ENCODE results near the gene CNKSR3. TPM values are rescaled to one million over a fixed set of nuclear protein-coding genes. Genes with fewer than 3 reads are reported as not detected.

CNKSR3 gene
- 2.0 TPM for total RNA-seq (ENCODE audit: unreplicated experiment)
- long read RNA-seq: 0 reads

DNA sequence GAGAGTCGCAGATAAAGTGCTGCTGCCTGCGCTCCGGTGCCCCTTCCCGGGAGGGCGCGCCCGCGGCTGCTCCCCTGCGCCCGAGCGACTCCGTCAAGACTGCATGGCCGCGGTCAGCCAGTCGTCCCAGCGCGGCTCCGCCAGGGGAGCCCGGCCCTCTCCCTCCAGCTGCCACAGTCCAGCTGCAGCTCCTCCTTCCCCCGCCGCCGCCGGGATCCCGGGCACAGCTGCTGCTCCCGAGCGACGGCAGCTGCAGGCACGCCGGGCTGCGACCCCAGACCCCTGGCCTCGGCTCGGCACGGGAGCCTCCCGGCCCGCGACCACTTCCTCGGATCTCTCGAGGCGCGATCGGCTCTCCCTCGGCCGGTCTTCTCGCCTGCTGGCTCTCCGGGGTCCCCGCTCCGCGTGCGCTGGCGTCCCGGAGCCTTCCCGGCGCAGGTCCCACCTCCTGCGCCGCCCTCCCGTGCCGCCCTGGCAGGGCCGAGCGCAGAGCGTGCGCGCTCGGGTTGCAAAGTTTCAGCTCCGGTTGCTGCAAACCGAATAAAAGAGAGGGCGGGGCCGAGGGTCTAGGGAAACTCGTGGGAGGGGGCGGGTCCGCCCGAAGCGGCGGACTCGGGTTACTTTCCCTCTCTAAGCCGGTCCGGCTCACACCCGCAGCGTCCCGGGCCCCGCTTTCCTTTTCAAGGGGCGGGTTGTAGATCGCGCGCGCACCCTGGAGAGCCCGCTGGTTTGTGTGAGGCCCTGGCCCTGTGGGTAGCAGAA lies at the start of gene CNKSR3:
Gene CNKSR3 (minus strand): TSS at position 542 of the 762 bp plus-strand sequence. CDS start 571 bp downstream, outside the sequence.
- peaks cover 3% of the 10 kb centered on the region for H3K4me1 Mint-ChIP-seq (ENCODE audit: low read depth, unreplicated experiment)
- DNase-seq: peak; percentile 81
- peak within 1 kb of the TSS; percentile 87 for H3K4me3 Mint-ChIP-seq (ENCODE audit: unreplicated experiment)
- no peaks in the 10 kb centered on the region for H3K36me3 Mint-ChIP-seq (ENCODE audit: unreplicated experiment)
- H3K27me3 Mint-ChIP-seq (ENCODE audit: unreplicated experiment): peaks cover 5% of the 10 kb centered on the region
- TF ChIP-seq, protein P1, sequence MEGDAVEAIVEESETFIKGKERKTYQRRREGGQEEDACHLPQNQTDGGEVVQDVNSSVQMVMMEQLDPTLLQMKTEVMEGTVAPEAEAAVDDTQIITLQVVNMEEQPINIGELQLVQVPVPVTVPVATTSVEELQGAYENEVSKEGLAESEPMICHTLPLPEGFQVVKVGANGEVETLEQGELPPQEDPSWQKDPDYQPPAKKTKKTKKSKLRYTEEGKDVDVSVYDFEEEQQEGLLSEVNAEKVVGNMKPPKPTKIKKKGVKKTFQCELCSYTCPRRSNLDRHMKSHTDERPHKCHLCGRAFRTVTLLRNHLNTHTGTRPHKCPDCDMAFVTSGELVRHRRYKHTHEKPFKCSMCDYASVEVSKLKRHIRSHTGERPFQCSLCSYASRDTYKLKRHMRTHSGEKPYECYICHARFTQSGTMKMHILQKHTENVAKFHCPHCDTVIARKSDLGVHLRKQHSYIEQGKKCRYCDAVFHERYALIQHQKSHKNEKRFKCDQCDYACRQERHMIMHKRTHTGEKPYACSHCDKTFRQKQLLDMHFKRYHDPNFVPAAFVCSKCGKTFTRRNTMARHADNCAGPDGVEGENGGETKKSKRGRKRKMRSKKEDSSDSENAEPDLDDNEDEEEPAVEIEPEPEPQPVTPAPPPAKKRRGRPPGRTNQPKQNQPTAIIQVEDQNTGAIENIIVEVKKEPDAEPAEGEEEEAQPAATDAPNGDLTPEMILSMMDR (IDR thresholded peaks at IDR 0.05; ENCODE audit: partially characterized antibody, unreplicated experiment): no peak
- H3K9me3 Mint-ChIP-seq (ENCODE audit: unreplicated experiment): peaks cover 4% of the 10 kb centered on the region
- H3K27ac Mint-ChIP-seq (ENCODE audit: unreplicated experiment): peak within 1 kb of the TSS; percentile 81

DNA sequence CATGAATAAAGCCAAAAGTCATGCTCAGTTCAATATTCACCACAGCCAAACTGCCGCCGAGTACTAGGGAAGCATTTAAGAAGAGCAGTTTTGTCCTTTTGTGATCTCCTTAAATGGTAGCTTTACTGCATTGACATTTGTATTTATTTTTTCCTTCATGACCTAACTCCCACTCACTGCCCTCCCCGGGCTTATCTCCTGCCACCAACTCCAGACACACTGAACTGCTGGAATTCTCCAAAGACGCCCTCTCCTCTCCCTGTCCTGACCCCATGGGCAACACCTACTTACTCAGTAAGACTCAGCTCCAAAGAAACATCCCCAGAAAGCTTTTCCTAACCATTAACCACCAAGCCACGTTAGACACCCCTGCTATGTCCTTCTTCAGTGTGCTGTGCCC lies 48.5 kb upstream of the CNKSR3 start:
- no peak overlapping the region for H3K4me3 Mint-ChIP-seq (ENCODE audit: unreplicated experiment)
- H3K9me3 Mint-ChIP-seq (ENCODE audit: unreplicated experiment): no peaks in the 10 kb centered on the region
- H3K4me1 Mint-ChIP-seq (ENCODE audit: low read depth, unreplicated experiment): no peaks in the 10 kb centered on the region
- peaks cover 2% of the 10 kb centered on the region for H3K27me3 Mint-ChIP-seq (ENCODE audit: unreplicated experiment)
- DNase-seq: no peak
- no peaks in the 10 kb centered on the region for H3K36me3 Mint-ChIP-seq (ENCODE audit: unreplicated experiment)
- H3K27ac Mint-ChIP-seq (ENCODE audit: unreplicated experiment): no peak overlapping the region
- TF ChIP-seq, protein P1 (IDR thresholded peaks at IDR 0.05; ENCODE audit: partially characterized antibody, unreplicated experiment): no peak

DNA sequence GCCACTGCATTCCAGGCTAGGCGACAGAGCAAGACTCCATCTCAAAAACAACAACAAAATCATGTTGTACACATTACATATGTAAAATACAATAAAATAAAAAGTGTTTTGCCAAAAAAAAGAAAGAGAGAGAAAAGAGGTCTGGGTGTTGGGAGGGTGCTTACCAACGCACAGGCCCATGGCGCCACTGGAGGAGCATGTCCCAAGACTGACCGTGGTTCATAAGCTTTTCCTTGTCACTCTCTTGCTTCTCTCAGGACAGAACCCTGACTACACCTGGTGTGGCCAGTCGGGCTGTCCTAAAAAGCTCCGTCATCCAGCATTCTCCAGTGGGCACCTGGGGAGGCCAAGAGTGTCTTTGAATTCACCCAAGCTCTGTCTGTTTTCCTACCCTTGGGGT lies 48.0 kb upstream of the CNKSR3 start:
- Mint-ChIP-seq H3K9me3 (ENCODE audit: unreplicated experiment) (no peaks in the 10 kb centered on the region), H3K27me3 (ENCODE audit: unreplicated experiment) (peaks cover 2% of the 10 kb centered on the region), H3K4me3 (ENCODE audit: unreplicated experiment) (no peak overlapping the region), H3K4me1 (ENCODE audit: low read depth, unreplicated experiment) (no peaks in the 10 kb centered on the region), H3K36me3 (ENCODE audit: unreplicated experiment) (no peaks in the 10 kb centered on the region), H3K27ac (ENCODE audit: unreplicated experiment) (no peak overlapping the region)
- TF ChIP-seq, protein P1 (IDR thresholded peaks at IDR 0.05; ENCODE audit: partially characterized antibody, unreplicated experiment): no peak
- DNase-seq: no peak

DNA sequence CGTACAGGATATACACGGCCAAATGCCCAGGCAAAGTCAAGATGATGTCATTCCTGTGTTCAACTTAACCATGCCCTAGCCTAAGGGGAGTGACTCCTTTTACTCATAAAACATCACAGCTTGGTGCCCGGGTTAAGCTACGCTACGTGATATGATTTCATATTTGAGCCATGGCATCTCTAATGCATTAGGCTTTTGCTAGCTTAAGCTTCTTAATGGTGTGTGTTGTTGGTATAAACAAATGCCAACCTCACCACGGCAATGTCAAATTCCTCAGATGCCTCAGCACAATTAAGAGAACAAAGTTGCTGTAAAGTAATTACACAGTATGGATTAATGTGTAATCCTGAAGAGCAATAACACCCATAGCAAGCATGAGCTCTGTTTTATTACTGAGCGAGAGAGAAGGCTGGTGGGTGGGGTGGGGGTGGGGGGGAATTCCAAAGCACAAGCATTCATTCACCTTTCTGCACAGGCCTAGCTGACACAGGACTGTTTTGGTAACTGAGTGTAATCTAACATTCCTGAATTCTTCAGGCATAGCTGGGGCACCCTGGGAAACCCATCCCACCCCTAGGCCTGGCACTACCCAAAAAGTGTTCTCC lies 44.7 kb upstream of the CNKSR3 start:
- H3K36me3 Mint-ChIP-seq (ENCODE audit: unreplicated experiment): no peaks in the 10 kb centered on the region

More for the DNA sequence above, 44.7 kb upstream of the CNKSR3 start:
- Mint-ChIP-seq H3K27ac (ENCODE audit: unreplicated experiment) (no peak overlapping the region), H3K4me1 (ENCODE audit: low read depth, unreplicated experiment) (no peaks in the 10 kb centered on the region), H3K4me3 (ENCODE audit: unreplicated experiment) (no peak overlapping the region), H3K9me3 (ENCODE audit: unreplicated experiment) (no peaks in the 10 kb centered on the region), H3K27me3 (ENCODE audit: unreplicated experiment) (peaks cover 2% of the 10 kb centered on the region)
- TF ChIP-seq, protein P1 (IDR thresholded peaks at IDR 0.05; ENCODE audit: partially characterized antibody, unreplicated experiment): no peak
- no peak for DNase-seq

Measured in glutamatergic neuron (in vitro differentiated cells).